NOMO-1 treated with DMSO at 0.1 percent for 48 hours (cell line): ENCODE measurements around the gene KCNQ1OT1.

Source experiments
- DNase-seq: peaks from one replicate; lab custom pipeline; 2025; ENCODE audit not compliant: unreplicated experiment; lab: John Stamatoyannopoulos, UW

Gene KCNQ1OT1

DNA sequence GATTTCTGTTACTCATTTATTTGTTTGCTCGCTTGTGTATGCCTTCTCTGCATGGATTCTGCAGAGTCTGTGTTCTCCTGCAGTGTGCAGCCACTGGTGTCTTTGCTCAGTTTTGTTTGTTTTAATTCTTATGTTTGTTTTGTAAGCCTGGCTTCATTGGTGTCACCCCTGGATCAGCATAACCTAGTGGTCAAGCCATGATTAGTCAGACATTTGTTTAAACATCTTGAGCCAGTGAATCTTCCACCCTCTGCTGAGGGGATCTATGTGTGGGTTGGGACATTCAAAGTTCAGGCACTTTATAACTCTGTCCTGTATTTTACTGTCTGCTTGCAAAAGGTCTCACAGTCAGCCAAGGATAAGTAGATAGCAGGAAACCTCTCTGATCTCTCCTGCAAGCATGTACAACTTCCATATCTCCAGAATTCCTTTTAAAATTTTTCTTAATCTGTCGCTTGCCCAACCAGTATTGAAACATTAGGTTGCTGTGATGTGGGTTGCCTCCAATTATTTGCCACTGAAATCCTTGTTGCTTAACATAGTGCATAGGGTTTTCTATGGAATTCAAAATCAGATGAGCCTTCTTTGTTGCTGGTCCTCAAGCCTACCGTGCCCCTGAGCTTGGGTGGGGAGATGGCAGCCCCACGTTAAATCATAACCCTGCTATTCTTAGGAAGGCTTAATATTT, 86.8 kb downstream of the KCNQ1OT1 start:
- no peak for DNase-seq

DNA sequence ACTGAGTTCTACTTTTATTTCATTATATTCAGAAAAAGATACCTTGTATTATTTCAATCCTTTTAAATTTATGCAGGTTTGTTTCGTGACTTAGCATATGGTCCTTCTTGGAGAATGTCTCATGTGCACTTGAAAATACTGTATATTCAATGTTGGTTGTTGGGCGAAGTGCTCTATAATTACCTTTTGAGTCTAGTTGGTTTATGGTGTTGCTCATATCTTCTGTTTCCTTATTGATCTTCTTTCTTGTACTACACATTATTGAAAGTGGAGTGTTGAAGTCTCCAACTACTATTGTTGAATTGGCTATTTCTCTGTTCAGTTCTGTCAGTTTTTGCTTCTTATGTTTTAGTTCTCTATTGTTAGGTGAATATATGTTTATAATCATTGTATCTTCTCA, 90.4 kb downstream of the KCNQ1OT1 start:
- no peak for DNase-seq

DNA sequence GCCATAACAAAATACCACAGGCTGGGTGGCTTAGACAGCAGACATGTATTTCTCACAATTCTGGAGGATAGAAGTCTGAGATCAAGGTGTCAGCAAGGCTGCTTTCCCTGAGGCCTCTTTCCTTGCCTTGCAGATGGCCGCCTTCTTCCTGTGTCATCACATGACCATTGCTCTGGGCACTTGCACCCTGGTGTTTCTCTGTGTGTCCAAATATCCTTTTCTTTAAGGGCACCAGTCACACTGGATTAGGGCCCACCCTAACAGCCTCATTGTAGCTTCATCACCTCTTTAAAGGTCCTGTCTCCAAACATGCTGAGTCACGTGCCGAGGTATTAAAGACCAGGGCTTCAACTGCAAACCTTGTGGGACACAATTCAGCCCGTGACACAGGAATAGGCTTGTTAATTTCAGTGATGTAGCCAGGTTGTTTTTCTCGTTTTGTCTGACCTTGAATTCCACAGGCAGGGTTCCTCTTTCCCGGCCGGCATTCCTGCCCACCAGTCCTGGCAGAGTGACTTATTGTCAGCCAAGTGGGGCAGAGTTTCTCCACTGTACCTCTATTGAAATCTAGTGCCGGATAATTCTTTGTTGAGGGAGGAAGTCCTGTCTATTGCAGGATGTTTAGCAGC, 100.1 kb downstream of the KCNQ1OT1 start:
- no peak for DNase-seq

DNA sequence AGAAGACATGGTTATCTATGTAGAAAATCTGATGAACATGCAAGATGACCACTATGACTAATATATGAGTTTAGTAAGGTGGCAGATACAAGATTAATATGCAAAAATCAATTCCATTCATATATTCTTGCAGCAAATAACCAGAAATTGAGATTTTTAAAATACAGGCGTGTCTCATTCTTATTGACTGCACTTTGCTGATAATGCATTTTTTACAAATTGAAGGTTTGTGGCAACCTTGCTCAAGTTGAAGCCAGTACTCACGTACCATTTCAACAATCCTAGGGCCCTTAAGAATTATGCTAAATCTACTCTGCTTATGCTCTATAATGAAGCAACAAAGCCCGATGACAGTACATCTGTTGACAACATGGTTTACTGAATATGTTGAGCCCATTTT, 104.6 kb downstream of the KCNQ1OT1 start:
- no peak for DNase-seq

DNA sequence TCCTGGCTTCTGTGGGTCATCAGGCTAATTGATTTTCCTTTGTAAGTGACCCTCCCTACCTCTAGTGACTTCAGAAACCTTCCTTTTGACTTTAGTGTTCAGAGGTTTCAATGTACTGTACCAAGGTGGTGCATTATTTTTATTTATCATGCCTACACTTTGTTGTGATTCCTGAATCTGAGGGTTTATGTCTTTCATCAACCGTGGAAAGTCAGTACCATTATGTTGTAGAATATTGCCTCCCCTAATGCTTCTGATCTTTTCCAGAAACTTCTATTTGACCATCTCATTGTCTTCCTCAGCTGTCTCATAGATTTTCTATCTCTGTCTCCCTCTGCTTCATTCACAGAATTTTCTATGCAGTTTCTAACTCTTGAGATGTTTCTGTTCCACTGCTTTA, 105.5 kb downstream of the KCNQ1OT1 start:
- no peak for DNase-seq

DNA sequence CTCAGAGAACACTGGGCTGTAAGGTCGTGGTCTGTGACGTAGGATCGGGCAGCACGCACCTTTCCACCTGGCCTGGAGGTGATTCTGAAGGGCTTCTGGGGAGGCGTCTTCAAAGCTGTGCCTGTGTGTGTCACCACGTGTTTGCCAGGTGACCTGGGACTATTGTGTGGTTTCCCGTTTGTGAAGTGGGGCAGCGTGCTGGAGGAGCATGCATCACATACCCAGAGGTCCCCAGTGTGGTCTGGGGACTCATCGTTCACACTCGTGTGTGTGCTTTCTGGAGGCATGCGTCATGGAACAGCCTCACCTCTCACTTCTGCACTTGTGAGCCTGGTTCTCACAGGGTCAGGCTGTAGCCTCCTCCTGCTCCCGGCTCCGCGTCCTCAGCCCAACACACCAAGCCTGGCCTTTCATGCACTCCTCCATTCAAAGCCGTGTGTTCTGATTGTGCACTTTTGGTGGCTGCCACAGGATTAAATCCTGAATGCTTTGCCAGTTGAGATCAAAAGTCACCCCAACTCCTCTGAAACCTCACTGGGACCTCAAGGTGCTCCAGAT, 106.3 kb downstream of the KCNQ1OT1 start:
- DNase-seq: no peak

DNA sequence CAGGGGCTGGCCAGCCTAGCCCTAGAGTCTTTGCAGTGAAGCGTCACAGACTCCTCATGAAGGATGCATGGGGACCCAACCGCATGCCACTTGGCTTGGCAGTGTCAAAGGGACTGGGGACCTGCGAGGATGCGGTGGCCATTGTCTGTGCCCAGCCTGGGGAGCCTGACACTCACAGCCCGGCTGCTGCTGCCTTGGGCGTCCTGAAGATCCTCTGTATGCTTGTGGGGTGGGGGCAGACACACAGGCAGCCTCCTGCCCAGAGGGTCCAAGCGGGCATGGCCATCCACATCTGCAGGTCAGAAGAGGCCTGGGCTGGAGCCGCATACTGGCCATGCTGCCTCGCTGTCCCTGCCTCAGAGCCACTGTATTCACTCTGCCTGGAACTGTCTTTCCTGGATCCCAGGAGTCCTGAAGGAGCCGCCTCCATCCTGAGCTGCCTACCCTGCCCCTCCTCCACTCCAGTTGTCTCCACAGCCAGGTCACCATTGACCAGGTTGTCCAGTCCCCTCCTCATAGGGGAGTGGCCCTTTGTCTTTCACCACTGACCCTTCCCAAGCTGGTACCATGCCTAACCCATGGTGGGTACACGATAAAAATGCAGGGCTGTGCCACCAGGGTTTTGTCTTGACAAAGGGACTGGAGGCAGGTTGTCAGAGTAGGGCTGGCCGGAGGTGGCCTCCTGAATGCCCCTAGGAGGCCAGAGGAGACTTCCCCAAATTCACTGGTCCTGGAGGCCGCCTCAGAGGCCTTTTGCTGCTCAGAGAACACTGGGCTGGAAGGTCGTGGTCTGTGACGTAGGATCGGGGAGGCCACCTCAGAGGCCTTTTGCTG, 107.0 kb downstream of the KCNQ1OT1 start:
- no peak for DNase-seq

DNA sequence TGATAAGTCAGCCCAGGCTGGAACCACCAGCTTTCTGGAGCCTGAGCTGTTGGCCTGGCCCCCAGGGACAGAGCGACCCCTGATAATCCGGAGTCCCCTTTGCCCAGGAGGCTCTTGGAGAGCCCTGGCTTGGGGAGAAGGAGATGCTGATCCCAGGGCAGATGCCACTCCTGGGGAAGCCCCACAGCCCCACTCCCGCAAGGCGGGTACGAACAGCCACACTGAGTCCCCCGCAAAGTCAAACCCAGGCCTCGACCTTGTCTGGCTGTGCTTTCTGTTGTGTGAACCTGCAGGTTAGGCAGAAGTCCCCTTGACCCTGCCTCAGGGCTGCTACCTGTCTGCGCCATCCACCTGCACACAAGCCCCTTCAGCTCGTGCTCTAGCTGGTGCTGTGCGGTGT, 108.0 kb downstream of the KCNQ1OT1 start:
- no peak for DNase-seq

DNA sequence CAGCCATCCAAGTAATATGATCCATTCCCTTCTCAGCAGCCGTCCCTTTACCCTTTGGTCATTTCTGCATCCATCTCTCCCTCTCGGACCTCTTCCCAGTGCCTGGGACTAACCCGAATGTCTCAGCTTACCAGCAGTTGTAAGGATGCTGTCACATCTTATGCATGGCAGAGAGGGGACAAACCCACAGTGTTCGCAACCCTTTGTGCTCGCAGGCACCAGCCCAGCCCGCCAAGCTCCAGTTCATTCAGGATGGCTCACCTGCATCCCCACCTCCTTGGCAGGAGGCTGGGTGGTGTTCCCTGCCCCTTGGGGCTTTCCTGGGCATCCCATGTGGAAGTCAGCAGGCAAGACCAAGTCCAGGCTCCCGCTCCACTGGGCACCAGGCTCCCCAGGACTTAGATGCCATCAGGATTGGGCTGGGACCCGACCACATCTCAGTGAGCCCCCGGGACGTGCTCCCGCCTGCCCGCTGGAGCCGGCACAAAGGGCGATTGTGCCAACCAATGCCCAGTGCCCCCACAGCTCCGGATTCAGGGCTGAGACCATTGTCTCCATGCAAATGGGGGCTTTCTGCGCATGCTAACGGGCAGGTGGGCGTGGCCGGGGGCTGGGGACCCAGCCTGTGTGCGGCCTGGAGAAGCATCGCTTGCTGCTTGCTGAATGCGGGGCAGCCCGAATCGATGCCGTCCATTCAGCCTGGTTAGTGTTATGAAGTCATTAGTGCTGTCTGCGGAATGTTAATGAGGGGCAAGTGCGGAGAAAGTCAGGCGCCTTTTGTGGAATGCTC, 108.6 kb downstream of the KCNQ1OT1 start:
- no peak for DNase-seq

DNA sequence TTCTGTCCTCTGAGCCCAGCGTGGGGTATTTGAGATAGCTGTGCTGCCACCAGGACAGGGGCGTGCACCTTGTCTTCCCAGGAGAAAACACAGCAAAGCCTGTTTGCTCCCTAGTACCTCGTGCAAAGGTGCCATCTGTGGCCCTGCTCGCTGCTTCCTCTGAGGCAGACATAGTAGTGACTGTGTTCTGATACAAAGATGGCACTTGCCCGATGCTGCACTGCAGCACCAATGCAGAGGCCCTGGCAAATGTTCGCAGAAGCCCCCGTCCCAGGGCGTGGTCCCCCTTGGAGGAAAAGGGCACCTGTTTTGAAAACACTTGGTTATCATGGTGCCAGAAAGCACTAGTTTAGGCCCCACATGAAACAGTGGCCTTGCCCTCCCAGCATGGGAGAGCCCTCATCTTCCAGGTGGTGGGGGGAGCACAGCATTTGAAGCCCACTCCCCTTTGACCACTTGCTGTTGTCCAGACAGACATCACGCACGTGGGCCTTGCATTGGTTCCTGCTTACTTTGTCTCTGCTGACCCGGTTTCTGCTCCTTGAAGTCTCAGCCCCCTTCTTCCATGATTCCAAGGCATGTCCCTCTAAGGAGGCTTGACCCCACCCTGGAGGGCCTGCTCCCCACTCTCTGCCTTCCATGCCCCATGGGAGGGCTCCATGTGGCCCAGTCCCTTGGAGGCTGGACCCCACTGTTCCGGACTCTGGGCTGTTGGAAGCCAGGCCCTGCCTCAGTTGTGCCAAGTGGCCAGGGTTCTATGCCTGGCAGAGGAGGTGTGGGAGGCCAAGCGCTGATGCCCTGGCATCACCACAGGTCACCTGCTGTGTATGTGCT, 109.4 kb downstream of the KCNQ1OT1 start:
- no peak for DNase-seq

DNA sequence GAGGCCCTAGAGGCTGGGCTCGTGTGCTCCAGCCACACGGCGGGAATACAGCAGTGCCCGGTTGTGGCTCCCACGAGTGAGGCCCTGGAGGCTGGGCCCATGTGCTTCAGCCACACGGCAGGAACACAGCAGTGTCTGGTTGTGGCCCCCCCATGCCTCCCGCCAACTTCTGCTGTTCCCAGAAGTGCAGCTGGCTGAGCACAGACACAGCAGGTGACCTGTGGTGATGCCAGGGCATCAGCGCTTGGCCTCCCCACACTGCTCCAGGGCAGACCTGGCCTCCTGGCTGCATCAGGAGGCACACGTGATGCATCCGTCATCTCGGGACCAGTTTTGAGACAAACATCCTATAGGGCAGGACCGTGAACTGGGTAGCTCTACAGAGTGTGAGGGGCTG, 110.3 kb downstream of the KCNQ1OT1 start:
- DNase-seq: no peak

DNA sequence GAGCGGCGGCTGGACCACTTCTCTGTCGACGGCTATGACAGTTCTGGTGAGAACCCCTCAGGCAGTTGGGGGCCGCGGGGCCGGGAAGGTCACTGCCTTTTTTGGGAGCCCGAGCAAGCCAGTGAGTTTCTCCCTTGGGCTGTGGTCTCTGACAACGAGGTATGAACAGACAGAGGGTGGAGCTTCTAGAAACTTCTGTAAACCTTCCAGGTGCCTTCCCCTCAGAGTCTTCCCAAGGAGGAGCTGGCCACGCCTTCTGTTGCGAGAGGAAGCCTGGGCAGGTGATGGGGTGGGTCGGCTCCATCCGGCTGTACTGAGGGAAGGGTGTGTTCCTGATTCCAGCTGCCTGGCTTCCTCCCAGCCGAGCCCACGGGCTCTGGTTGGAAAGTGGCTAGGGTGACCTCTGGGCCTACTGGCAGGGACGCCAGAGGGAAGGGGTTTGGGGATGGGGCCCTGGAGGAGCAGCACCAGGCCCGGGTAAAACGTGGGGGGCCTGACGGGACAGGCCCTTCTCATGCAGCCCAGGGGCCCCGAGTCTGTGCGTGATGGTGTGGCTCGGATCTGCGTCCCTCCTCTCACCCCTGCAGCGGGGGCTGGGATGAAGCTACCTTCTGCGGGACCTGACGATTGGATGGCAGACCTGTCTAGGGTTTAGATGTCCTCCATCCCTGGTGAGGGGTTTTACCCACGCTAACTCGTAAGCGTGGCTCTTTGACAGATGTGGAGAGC, 110.8 kb downstream of the KCNQ1OT1 start:
- no peak for DNase-seq

DNA sequence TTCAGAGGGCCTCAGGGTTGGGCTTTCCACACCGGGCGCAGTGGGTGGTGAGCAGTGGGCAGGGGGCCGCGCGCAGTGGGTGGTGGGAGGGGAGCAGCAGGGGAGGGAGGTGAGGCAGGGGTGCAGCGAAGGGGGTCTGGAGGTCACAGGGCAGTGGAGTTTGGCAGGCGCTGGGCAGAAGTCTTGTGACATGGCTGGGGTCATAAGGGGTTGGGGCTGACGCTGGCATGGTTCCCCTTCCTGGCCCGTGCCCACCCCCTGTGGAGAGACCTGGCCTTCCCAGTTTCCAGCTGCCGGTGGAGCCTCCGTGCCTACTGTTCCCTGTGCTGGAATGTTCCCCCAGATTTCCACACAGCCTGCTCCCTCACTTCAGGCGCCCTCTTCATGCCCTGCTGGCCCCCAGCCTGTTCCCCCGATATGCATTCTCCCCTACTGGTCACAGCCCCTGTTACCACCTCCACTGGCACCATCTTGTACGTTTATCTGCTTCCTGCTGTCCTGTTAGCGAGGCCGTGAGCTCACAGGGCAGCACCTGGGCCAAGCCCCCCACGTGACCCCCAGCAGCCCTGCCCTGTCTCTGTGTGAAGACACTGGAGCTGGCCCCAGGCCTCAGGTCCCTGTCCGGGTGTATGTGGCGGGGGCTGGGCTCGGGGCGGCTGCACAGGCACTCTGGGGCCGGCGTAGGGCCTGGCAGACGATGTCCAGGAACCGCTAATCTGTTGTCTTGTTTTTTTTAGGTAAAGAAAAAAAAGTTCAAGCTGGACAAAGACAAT, 111.6 kb downstream of the KCNQ1OT1 start:
- no peak for DNase-seq

DNA sequence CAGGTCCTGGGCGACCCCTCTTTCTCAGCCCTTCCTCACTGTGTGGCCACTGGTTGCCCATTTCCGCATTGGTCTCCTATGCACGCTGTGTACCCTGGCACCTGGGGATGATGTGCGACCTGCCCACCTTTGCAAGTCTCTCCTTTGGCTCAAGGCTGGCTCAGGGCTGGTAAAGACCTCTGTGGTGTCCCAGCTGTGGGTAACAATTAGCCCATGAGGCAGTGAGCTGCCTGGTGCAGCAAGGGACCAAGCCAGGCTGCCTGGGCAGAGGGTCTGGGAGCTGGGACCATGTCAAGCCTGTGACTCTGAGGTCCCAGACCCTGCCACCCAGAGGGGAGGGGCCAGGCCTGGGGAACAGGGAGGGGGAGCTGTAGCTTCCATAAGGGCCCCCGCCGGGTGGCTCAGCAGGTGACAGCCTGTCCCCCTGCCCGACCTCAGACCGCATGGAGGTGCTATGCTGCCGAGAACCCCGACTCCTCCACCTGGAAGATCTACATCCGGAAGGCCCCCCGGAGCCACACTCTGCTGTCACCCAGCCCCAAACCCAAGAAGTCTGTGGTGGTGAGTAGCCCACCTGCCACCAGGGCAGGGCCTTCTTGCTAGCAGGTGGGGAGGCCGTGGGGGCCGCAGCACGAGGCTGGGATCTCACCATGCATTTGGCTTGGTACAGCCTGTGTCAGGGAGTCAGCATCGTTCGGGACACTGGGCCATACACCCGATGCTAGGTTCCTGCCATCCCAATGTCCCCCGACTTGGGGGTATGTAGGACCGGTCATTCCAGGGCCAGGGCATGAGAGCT, 112.5 kb downstream of the KCNQ1OT1 start:
- no peak for DNase-seq

DNA sequence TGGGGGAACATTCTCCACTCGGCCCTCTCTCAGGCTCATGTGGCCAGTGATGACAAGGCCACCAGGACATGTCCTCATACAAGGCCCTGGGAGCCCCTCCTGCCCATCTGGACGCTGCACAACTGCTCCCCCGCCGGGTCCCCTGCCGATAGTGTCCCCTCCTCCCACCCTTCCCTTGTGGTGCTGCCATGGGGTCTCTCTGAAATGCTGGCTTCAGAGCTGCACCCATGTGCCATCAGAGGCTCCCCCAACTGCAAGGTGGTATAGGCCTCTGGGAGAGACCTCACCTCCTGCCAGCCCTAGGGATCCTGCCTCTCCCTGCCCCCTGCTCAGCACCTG, 113.0 kb downstream of the KCNQ1OT1 start:
- no peak for DNase-seq

DNA sequence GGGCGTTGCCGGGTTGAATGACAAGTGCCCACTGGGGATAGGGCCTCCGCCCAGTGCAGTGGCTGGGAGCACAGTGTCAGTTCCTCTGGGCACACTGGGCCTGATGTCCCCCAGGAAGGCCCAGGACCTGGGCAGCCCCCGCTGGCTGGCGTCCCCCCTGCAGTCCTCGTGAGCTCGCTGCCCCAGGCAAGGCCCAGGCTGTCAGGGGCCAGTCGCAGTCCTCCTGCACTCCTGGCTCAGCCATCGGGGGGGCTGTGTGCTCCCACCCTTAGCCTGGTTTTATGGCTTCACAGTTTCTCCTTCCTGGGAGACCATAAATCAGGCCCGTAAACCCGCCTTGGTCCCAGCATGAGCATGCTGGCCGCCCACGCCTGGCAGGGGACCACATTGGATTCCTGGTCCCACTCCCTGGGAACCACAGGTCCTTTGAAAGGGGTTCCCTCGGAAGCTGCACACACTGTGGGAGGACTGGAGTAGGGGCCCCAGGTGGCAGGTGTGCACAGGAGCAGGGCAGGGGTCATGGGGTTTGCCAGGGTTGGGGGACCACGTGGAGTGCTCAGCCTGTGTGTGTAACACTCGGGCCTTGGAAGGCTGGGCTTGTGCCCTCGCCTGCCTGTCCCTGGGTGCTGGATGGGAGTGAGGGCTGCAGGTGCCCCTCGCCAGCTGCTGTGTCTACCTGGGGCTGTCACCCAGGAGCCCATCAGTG, 113.6 kb downstream of the KCNQ1OT1 start:
- no peak for DNase-seq

DNA sequence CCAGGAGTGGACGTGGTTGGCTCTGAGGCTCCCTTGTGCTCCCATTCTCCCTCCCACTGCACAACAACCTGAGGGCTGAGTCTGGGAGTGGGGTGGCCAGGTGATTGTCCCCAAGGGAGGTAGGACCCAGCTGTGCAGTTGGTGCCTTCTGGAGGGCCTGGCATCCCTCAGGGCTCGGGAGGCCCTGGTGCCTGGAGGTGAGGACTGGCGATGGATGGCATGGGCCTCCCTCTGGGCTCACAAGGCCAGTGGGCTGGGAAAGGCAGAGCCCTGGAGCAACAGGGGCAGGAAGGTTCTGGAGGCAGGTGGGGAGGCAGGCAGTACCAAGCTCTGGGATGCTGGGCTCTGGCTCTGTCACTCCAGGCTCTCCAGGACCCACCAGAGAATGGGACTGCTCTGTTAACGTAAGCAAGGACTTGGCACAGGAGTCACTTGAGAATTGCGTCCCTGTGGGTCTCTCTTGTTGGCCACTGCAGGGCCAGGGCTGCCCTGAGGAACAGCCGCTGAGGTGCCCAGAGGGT, 114.2 kb downstream of the KCNQ1OT1 start:
- no peak for DNase-seq
